Measurements from ENCODE around the gene DIP2A. TPM values are rescaled to one million over a fixed set of nuclear protein-coding genes. Genes with fewer than 3 reads are reported as not detected.
"Not testable (repeated sequence)": the region's sequence is repeated elsewhere in the genome, so short reads cannot be mapped to it uniquely, and the experiment has no call there.

Gene DIP2A
- polyA plus RNA-seq, 5 donors: 48.0 to 68.7 (median 56.0) TPM

DNA sequence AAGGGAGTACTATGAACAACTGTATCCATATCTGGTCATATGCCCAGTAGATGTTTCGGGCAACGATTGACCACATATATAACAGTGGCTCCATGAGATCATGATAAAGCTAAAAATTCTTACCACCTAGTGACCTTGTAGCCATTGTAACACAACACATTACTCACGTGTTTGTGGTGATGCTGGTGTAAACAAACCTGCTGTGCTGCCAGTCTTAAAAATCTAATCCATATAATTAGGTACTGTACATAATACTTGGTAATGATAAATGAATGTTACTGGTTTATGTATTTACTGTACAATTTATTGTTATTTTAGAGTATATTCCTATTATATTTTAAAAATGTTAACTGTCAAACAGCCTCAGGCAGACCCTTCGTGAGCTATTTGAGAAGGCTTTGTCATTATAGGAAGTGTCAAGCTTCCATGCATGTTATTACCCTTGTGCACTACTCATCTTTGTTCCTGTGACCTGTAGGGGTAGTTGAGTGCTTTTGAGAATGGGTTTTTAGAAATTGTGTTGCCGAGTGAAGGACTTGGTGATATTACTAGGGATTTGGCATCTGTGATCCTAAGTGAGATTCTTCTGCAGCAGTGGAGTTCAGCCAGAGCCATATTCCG is 23.6 kb downstream of the DIP2A start:
- no peak for DNase-seq

DNA sequence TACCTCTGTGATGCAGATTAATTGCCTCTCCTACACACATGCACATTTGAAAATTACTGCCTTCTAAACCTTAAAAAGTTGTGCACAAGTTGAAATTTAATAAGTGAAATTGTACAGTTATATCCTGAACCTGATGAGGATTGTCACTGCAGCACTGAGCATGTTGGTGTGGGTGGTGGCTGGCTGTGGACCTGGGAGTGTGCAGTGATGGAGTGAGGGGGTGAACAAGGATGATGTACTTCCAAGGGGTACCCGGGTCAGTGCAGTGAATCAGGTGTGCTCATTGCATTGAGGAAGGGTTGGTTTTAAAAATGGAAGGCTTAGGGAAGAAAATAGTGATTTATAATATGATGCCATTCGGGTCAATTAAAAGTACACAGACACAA is 24.1 kb downstream of the DIP2A start:
- DNase-seq: no peak

DNA sequence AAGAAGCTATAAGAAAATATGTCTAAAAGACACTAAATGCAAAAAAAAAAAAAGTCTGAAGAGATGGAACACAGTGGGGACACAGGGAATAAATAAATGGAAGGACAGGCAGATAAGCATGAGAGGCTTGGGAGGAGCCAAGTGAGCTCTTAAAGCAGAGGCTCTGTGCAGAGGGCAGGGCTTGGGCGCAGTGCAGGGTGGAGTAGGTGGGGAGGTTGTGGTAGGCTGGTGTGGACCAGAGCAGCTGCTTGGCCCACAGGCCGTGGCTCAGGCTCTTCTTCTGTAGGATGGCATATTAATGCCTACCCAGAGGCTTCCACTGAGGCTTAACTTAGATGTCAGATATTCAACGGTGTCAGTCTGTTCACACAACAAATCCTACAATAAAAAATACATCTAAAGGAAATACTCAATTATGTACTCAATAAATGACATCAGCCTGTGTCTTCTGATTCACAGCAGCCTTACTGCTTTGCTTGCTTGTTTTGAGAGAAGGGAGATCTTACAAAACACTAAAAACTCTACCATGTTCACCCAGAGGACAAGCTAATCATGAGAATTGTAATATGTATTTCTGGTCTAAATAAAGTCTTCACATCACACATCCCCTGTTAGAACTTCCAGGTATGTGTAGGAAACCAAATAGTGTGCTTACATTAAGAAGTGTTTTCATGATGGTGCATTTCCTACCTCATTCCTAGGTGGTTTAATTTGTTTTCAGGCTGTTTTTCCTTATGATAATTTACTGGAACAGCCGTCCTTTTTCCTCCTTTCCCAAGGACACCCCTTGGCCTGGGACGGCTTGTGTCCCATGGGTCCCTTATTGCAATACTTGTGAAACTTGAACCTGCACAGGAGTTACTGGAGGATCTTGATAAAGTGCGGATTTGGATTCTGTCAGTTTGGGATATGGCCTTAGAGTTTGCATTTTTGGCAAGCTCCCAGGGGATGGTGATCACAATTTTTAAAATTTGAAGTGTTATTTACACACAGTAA is 24.9 kb downstream of the DIP2A start:
- no peak for DNase-seq

DNA sequence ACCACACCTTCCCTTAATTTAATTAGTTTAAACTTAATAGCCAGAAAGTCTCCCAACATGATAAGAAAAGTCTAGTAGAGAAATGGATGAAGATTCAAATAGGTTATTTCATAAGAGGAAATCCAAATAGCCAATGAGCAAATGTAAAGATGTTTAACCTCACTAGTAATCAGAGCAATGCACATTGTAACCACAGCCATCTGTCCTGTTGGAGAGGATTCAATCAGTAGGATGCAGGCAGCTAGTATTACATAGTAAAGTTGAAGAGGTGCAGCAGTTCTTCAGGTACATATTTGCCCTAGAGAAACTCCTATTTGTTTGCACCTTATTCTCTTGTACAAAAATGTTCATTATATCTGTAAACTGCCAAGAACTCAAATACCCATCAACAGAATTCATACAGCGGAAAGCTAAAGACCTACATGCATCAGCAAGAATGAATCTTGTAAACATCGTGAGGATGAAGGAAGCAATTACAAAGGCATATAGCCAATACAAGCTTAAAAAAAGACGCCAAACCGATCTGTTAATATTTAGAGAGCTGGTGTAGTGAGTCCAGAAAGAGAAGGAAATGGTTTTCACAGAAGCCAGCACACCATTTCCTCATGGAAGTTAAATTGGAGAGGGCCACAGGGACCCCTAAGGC is 27.9 kb downstream of the DIP2A start:
- peak in 1 of 2 donors; percentile 21 for DNase-seq

DNA sequence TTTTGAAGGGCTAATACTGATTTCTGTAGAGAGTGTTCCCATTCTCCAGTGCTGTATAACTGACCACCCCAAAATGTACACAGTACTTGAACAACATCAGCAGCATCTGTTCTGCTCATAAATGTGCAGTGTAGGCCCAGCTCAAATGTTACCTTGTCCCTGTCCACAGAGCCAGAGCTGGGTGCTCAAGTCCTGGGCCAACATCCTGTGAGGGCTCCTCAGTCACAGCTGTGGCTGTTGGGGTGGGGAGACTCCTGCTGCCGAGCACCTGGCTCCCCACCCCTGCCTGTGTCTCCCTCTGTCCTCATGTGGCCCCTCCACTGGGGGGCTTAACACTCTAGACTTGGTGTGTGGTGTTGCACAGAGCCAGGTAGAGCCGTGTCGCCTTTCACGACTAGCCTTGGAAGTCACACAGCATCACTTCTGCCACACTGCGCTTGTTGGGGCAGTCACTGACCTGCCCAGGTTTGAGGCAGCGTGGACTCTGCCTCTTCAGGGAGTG is 30.5 kb downstream of the DIP2A start:
- no peak for DNase-seq

DNA sequence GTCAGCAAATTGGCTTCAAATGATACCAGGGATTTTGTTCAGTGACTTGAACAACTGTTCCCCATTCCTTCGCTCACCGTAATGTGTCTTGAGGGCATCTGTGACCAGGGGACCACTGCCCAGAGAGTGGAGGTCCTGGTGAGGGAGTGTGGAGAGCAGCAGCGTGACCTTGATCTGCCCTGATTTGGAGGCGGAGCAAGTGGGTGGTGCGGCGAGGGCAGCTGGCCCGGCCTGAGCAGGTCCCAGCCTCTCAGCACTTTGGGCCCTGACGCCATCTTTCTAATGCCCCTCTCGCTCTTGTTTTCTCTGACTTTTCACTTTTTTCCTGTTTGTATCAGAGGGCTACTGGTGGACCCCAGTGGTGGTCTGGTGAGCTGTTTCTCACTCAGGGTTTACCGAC is 31.1 kb downstream of the DIP2A start:
- DNase-seq: no peak

DNA sequence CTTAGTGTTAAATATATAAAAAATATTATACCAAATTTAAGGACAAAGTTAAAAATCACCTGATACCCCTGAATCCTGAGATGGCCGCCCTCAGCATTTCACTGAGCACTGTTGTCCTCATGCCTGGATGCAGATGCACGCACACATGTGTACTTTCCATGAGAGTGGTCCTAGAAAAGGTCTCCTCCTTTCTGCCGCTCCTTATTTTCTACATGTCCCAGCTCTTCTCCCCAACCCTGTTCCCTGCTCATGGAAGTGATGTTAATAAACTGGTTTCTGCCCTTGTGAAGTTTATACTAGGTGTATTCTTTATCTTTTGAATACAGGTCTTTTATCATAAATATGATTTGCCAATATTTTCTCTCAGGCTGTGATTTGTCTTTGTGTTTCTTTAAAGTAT is 32.9 kb downstream of the DIP2A start:
- DNase-seq: no peak

DNA sequence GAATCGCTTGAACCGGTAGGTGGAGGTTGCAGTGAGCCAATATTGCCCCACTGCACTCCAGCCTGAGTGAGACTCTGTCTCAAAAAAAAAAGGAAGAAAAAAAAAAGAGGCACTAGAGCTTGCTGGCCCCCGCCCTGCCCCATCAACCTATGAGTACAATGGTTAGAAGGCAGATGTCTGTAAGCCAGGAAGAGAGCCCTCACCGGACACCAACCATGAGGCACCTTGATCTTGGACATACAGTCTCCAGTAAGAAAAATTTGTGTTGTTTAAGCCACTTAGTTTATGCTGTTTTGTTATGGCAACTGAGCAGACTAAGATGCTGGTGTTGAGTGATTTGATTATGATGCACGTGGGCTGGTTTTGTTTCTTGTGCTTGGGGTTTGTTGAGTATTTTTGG is 34.2 kb downstream of the DIP2A start:
- no peak for DNase-seq

DNA sequence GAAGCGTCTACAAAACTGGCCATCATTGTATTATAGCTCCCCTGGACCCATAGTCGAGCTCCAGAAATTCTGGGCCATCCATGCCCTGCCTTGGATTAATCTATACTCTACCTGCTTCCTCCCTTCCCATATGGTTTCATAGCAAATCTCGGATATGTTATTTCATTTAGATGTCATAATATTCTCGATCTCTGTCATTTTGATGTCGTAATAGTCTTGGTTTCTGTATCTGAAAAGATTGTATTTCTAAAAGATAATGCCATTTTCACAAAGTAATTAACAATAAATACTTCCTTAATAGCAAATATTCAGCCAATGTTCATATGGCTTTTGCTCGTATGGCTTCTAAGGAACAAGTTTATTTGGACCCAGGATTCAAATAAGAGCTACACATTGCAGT is 35.1 kb downstream of the DIP2A start:
- DNase-seq: no peak

DNA sequence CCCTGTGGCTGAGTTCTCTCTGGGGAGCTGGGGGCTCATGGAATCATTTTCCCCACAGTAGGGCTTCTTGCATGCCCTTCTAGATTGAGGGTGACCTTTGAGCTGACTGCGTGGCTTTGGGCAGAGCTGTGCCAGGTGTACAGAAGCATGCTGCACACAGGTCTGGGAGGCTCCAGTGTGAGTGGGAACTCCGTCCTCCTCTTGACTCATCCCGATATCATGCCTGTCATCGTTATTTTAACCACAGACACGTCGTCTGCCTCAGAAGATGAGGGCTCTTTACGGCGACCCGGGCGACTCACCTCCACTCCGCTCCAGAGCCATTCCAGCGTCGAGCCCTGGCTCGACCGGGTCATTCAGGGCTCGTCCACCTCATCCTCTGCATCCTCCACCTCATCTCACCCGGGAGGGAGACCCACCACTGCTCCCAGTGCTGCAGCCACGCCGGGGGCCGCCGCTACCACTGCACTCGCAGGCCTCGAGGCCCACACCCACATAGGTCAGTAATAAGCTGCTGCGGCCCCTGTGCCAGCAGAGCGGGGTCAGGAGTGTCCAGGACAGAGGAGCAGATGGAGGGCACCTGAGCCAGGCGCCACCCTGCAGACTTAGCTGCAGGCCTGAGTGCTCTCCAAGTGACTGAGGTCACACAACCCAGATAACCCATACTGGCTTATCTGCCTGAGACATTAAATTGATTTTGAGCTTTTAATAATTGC is 39.8 kb downstream of the DIP2A start:
- DNase-seq: no peak

DNA sequence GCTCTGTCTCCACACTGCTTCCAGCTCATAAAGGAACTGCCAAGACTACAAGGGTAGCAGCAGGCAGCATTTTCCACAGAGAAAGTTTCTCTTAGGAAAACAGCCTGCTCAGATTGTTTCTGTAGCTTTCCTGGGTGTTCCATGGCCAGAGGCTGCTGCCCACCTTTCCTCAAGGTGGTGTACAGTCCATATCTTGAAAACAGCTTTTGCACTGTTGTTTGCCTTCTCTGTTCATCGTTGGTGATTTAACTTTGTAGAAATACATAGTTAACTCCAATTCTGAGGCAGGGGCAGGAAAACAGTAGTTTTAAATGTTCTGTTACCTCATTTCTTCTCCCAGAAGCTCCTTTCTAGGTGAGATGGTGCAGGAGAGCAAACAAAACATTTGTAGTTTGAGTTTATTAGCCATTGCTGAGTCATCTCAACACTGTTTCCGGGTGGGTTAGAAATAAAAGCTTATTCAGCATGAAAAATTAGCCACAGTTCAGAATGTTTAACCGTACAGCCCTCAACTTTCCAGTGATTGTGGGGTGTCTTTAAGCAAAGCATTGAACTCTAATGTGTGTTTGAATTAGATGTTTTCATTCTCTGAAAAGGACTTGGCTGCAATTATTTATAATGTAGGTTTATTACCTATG is 41.7 kb downstream of the DIP2A start:
- DNase-seq: no peak

DNA sequence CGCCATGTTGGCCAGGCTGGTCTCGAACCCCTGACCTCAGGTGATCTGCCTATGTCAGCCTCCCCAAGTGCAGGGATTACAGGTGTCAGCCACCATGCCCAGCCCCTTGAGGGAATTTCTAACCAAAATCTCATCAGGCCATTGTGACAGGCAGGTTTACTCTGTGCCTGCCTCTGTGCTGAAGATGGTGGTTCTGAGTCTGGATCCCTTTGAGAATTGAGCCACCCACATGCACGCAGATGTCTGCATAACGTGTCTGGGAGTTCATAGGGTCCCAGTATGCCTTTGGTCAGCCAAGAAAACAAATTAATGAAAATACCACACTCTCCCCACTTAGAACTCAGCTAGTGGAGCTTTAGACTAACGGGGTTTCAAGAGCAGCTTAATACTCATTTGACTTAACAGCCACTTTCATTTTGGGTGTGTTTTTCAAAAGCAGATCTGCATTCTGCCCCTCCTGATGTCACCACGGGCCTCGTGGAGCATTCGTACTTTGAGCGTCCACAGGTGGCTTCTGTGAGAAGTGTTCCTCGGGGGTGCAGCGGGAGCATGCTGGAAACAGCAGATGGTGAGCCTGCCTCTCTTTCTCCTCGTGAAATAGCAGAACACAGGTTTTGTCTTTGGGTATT is 45.3 kb downstream of the DIP2A start:
- DNase-seq: no peak

DNA sequence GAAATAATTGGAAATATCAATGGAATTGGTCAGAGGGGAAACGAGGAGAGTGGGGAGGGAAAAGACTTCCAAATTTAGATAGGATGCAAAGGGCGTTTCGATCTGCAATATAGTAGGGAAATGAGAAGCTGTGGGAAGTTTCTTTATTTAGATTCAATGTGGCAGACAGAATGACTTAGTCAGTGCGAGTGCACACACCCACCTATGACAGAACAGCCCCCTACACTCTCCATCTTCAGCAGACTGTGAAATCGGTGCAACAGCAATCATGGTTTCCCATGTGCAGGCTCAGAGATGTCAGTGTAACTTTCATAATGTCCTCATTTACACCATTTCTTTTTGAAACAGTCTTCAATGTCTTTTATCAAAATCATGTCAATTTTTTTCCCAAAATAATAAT is 46.0 kb downstream of the DIP2A start:
- no peak for DNase-seq

DNA sequence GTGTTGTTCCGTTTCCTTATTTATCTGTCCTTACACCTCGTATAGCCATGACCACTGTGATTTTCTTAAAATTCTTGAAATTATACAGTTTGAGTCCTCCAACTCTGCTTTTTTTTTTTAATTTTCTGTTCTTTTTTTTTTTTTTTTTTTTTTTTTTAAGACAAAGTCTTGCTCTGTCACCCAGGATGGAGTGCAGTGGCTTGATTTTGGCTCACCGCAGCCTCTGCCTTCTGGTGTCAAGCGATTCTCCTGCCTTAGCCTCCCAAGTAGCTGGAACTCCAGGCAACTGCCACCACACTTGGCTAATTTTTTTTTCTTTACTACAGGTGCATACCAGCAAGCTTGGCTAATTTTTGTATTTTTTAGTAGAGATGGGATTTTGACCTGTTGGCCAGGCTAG is 48.9 kb downstream of the DIP2A start:
- DNase-seq: no peak

DNA sequence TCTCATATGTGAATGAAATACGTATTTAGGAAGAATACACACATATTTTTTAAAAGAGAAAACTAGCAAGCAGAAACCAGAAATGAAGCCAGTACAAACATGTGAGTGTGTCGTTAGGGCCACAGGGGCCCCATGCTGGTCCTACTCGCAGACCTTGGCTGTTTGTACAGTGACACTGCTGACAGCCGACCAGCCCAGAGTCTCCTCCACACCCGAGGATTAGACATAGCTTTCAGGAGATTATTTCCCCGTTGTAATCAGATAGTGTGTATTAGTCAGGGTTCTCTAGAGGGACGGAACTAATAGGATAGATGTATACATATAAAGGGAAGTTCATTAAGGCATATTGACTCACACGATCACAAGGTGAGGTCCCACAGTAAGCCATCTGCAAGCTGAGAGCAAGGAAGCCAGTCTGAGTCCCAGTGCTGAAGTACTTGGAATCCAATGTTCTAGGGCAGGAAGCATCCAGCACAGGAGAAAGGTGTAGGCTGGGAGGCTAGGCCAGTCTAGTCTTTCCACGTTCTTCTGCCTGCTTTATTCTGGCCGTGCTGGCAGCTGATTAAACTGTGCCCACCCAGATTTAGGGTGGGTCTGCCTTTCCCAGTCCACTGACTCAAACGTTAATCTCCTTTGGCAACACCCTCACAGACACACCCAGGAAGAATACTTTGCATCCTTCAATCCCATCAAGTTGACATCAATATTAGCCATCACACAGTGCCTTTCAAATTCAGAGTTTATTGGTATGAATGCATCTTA is 51.2 kb downstream of the DIP2A start:
- peak; percentile 44 to 45 for DNase-seq

DNA sequence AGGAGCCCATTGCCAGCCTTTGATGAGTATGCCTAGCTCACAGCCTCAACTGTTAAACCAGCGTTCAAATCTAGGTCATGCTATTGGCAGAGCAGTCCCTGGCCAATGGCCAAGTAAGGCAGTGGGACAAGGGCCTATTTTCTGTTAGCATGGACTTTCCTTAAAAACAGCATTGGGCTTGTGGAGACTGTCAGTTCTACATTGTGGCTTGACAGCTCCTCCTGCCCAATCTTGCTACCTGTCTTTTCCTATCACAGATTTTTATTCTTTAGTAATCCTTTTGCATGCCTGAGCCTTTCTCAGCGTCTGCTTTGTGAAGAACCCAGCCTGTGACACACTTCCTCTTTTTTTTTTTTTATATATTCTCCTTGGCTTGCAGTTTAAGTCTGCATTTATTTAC is 56.4 kb downstream of the DIP2A start:
- DNase-seq: peak; percentile 51 to 64

DNA sequence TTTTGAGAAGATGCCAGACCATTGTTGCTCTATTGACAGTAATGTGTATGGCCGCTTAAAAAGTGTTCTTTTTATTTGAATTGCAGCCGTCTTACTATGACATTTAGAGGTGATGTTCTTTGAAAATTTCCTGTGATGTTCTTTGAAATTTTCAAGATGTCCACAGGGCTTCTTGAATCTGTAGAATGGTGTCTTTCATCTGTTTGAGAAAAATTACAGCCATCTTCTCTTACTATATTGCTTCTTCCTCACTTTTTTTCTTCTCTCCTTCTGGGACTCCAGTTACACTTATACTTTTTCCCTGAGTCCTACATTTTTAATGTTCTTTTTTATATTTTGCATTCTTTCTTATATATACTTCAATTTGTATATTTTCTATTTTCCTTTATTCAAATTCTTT is 57.4 kb downstream of the DIP2A start:
- DNase-seq: no peak

DNA sequence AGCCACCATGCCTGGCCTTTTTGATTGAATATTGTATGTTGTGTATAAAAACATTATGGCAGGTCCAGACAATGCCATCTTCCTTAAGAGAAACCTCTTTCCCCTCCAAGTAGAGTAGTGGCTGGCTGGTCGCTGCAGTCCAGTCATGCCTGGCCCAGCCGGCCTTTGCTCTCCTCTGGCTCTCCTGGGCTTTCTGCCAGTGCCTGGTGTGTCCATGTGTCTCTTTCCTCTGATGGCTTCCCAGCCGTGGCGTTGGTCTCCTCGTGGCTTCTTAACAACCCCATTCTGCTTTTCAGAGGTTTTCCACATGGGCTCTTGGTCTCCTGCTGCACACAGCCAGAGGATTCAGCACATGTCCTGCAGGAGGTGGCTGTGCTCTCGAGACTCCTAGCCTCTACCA is 58.7 kb downstream of the DIP2A start:
- DNase-seq: no peak

DNA sequence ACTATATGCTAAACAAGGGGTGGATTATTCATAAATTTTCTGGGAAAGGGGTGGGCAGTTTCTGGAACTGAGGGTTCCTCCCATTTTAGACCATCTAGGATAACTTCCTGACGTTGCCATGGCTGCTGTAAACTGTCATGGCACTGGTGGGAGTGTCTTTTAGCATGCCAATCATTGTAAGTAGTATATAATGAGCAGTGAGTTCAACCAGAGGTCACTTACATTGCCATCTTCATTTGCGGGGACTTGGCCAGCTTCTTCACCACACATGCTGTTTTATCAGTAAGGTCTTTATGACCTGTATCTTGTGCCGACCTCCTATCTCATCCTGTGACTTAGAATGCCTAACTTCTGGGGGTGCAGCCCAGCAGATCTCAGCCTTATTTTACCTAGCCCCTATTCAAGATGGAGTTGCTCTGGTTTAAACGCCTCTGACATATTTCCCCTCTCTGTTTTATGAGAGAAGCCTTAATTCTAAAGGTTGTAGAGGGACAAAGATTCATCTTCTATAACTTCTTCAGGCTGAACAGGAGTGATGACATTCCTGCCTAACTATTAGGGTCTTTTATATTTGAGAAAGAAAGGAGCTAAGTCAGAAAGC is 60.4 kb downstream of the DIP2A start:
- DNase-seq: peak; percentile 36 to 63

DNA sequence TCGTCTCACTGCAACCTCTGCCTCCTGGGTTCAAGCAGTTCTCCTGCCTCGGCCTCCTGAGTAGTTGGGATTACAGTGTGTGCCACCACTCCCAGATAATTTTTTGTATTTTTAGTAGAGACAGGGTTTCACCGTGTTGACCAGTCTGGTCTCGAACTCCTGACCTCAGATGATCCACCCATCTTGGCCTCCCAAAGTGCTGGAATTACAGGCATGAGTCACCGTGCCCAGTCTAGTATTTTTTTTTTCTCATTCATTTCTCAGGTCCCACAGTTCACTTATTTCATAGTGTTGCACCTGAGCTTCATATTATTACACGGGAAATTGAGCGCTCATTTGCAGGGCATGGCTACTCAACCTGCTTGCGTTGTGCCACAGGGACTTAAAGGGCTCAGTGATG is 68.7 kb downstream of the DIP2A start:
- not testable (repeated sequence) for DNase-seq

Data from right lung (tissue), 5 donors.